GM18870 (cell line): ENCODE data around the gene ACTL8.

Experiments used
- ATAC-seq: cut with Tn5 transposase; IDR thresholded peaks from one replicate; pipeline ENCODE4 v1.9.1; 2021; ENCODE audit warnings: moderate library complexity; ENCODE audit not compliant: unreplicated experiment

ACTL8 gene

DNA sequence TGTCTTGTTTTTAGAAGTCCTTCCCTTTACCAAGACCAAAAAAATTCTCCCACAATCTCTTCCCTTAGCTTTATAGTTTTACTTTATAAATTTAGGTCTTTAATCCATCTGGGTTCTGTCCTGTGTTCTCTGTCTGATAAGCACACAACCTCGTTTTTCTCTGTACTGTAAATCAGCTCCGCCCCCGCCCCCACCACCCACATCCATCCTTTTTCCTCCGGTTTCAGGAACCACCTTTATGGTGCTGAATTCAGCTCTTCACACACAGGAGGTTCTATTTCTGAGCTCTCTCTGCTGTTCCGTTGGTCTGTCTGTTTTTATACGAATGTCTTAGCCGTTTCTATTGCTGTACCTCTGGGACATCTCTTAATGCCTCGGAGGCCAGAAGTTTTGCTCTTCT is 44.5 kb downstream of the ACTL8 start:
- no peak for ATAC-seq

- no peak for ATAC-seq
Observed at GRCh38 chr1:17802164-17802563, 47.0 kb downstream of the ACTL8 start.

GRCh38 chr1:17802945-17803344 is 47.8 kb downstream of the ACTL8 start:
- ATAC-seq = no peak

DNA sequence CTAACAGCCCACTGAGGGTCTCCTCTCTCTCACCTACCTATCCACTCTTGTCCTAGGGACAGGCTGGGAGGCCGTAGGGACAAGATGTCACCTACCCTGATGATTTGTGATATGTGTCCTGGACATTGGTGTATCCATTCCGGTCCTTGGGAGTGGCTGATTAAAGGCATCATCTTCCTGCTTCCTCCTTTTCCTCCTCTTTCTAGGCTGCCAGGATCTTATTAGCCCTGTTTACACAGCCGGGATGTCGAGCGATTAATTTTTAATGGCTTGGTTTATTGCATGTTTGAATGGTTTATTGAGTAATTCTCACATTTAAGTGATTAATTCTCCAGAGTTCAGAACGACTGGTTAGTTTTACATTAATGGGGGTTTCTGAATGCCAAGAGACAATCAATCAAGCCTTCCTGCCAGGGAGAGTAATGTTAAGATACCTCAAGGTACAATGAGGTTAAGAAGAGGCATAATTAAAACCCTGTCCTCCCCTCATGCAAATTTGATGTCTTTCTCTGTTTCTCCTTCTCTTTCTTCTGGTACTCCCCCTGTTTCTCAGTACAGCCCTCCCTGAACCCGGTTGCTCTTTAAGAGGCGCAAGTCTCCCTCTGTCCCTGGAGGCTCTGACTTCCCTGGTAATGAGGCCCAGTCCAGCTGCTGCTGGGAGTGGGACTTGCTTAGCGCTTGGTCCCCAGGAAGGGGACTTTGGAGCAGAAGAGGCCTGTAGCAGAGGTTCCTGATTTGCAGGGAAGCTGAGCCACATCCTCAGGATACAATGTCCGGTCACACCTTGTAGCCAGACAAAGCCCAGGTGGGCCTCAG is 50.9 kb downstream of the ACTL8 start:
- no peak for ATAC-seq

DNA sequence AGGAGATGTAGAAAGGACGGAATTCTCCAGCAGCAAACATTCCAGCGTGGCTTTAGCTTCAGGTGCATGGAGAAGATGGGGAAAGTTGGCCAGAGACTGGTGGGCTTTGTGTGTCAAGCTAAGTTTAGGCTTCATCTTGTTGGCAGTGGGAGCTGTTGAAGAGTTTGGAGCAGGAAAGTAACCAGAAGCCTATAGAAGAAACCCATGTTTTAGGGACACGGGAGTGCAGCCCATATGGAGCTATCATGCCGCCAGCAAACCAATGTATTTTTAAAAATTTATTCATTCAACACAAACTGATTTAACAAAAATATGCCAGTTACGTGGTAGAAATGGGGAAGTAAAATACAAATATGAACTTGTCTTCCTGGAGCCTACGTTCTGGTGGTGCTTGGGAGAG is 53.7 kb downstream of the ACTL8 start:
- ATAC-seq = no peak

- ATAC-seq = no peak
Observed at GRCh38 chr1:17810668-17811067, 55.5 kb downstream of the ACTL8 start.

DNA sequence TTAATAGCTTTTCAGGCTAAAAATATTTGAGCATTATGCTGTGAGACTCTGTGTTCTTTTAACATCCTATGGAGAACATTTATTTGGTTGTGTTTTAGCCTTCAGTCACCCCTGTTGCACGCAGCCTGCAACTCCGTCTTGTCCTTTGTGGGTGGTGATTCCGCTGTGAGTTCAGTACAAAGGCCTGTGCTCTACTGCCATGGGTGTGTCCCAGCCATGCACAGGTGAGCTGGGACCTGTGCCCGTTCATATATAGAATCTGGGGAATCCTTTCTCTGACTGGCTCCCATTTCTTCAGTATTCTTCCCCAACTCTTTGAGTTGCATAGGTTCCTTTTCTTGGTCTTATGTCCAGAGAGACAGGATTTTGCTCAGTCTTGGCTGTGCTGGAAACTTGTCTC is 61.4 kb downstream of the ACTL8 start:
- ATAC-seq = no peak

GRCh38 chr1:17819129-17819802 is 64.1 kb downstream of the ACTL8 start:
- ATAC-seq = no peak

DNA sequence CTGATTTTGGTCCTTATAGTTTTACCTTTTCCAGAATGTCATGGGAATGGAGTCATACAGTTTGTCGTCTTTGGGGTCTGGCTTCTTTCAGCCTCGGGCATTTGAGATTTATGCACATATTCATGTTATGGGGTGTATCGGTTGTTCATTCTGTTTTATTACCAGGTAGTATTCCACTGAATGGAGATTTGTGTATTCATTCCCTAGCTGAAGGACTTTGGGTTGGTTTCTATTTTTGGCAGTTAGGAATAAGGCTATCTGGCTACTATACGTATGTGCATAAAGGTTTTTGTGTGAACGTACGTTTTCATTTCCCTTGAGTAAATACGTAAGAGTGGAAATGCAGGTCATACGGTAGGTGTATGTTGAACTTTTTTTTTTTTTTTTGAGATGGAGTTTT is 65.1 kb downstream of the ACTL8 start:
- no peak for ATAC-seq

DNA sequence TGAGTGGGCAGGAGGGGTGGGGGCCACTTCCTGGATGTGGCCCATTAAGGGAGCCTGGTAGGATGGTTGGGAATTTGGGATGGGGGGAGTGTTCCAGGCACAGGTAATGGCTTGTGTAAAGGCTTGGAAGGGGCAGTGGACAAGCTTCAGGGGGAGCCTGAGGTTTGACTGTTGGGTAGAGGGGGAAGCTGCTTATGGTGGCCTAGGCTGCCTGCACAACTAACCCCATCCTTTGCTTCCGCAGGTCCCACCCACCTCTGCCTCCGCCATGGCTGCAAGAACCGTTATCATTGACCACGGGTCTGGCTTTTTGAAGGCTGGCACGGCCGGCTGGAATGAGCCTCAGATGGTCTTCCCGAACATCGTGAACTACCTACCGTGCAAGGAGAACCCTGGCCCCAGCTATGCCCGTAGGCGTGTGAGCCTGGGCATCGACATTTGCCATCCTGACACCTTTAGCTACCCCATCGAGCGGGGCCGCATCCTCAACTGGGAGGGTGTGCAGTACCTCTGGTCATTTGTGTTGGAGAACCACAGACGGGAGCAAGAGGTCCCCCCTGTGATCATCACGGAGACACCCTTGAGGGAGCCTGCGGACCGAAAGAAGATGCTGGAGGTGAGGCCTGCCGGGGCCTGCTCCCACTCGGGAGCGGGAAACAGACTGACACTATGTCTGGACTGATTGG is 67.8 kb downstream of the ACTL8 start:
- no peak for ATAC-seq

DNA sequence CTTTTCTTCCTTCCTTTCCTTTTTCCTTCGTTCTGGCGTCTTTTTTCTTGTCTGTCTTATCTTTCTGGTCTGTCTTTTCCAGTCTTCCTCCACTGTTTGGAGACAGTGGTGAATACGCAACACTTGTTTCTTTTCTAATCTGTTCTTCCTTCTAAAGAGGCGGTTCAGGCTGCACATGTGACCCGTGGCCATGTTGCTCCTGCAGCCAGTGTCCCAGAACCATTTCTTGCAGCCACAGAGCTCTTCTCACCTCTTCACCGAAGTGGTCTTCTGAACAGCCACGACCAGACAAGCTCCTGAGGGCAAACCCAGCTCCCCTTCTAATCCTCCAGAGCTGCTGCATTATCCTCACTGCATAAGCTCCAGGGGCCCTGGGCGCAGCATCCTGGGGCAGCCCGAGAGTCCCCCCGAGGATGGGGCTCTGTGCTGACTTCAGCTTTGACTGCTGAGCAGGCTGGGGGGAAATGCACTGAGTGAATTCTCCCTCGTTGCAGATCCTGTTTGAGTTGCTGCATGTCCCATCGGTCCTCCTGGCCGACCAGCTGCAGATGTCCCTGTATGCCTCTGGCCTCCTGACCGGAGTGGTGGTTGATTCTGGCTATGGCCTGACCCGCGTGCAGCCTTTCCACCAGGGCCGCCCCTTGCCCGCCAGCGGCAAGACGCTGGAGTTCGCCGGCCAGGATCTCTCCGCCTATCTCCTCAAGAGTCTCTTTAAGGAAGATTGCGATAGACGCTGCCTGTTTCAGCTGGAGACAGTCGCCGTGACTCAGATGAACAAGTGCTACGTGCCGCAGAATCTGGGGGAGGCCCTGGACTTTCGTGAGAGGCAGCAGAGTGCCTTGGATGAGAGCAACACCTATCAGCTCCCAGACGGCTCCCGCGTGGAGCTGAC is 70.4 kb downstream of the ACTL8 start:
- ATAC-seq = no peak

DNA sequence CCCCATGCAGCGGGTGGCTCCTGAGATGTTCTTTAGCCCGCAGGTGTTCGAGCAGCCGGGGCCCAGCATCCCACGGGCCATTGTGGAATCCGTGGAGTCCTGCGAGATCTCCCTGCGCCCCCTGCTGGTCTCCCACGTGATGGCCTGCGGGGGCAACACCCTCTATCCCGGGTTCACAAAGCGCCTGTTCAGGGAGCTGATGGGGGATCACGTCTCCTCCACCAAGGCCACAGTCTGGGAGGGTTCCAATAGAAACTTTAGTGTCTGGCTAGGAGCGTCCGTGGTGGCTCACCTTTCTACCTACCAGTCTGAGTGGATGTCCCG is 71.0 kb downstream of the ACTL8 start:
- ATAC-seq = no peak

GRCh38 chr1:17828991-17829390 is 73.9 kb downstream of the ACTL8 start:
- ATAC-seq = no peak

- ATAC-seq = no peak
Observed at GRCh38 chr1:17829579-17829978, 74.4 kb downstream of the ACTL8 start.

DNA sequence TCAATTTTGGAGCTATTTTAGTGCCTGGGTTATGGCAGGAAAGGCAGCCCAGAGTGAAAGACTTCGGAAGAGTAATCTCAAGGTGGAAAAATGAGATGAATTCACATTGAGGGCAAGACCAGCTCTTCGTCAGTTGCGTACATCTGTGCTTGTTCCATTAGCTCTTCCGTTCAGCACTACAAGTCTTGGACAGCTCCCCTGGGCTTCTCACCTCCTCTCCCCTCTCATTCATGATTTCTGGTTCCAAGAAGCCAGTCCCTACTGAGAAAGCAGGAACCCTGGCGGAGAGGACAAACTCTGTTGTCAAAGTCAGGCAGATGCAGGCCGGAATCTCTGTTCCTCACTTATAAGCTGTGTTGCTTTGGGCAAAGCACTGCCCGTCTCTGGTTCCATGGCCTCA is 76.5 kb downstream of the ACTL8 start:
- ATAC-seq = no peak

DNA sequence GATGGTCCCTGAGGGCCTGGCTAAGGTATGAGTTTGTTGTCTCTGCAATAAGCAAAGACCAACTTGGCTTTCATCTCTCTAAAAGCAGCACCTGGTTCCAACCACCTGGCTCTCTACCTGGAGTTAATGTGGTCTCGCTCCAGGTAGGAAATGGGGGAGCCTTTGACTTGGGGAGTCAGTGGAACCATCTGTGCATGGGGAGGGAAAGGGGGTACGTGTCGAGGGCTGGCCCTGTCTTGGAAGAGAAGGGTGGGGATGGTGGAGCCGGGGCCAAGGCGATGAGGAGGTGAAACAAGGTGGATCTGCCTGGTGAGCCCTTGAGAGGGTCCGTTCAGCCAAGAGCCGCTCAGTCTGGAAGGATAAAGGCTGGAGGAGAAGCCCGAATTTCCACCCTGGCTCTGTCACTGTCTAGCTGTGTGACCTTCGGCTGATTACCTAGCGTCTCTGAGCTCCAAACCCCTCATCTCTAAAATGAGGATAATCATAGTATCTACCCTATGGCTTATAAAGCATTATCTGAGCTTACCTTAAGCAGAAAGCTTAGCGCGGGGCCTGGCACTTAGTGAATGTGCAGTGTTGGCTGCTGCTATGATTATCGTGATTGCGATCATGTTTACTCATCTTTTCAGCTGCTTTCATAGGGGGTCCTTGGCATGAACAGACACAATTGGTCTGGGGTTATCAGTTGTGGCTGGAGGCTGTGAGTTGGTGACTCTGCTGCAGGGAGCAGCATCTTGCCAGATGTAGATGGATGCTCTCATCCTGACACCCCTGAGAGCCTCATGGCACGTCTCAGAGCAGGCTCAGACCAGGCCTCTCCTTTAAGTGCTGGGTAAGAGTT is 78.7 kb downstream of the ACTL8 start:
- ATAC-seq = no peak

DNA sequence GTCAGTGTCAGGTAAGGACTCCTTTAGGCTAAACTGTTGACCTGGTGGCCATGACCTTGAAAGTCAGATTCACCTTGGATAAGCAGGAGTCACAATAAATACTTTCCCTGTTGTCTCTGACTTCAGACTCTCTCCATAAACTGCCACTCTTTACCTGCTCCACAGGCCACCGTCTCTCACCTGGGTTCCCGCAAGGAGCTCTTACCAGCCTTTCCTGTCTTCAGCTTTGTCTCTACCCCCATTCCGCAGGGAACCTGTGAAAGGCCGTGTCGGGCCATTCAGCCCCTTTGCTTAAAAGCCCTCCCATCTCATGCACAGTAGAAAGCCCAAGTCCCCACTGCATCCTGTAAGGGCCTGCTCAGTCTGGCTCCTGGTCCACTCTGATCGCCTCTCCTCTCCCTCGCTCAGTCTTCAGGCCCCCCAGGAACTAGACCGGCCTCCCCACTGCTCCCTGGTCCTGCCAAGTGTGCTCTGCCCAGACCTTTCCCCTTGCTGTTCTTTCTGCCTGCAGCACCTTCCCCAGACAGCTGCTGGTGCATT is 79.5 kb downstream of the ACTL8 start:
- no peak for ATAC-seq

DNA sequence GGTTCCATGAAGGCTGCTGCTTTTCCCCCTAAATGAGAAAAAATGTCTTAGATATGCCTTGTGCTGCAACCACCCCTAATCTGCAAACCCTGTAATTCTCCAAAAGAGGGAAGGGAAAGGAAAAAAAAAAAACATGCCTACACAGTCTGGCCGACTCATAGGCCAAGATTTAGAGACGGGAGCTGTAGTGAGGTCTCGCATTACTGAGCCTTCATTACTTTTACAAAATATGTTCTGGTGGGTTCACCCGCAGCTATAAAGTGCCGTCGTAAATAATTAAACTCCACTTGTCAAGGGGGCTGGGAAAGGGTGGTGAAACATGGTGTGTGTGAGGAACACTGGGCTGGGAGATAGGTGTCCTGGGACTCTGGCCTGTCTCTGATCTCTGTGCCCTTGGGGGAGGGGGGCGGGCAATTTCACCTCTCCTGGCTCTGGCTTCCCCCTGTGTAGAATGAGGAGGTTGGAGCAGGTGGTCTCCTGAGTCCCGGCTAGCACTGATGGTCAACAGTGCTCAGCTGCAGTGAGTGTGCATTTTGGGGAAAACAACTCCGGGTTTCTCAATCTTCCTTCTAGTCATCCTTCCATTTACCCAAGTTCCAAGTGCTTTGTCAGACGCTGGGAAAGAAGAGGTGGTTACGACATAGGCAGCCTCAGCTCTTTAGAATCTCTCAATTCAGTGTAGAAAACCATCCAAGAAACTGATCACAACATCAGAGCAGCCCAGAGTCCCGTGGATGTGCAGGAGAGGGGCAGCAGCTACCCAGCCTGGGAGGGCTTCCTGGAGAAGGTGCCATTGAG is 82.3 kb downstream of the ACTL8 start:
- ATAC-seq = no peak

- no peak for ATAC-seq
Observed at GRCh38 chr1:17839641-17840196, 84.6 kb downstream of the ACTL8 start.
